ENCODE measurements around the gene CLK4. TPM values are rescaled to one million over a fixed set of nuclear protein-coding genes. Genes with fewer than 3 reads are reported as not detected.

CLK4 gene
- total and polyA plus RNA-seq, 3 donors from 2014 or later: 29.3 to 61.7 (median 55.1) TPM

GRCh38 chr5:178581621-178582020 lies 45.2 kb downstream of the CLK4 start:
- Histone ChIP-seq H3K27ac (no peak overlapping the region), H3K36me3 (ENCODE audit: low read depth, missing control alignments) (no peaks in the 10 kb centered on the region), H3K4me3 (no peak overlapping the region), H3K9me3 (no peaks in the 10 kb centered on the region), H3K27me3 (no peaks in the 10 kb centered on the region), H3K4me1 (no peaks in the 10 kb centered on the region)
- intact Hi-C loops (cut with DNase I; ENCODE audit: low total_unique reads): loop anchor here (10.0 kb wide), 1 partner anchor 297 kb away; no protein-coding TSS in a partner anchor
- WGBS, 2 donors: 74 to 78% methylated on average over 3 of the region's 3 CpGs
- TF ChIP-seq CTCF (IDR thresholded peaks at IDR 0.05) (no peak), POLR2A (IDR thresholded peaks at IDR 0.05) (no peak)
- DNase-seq: no peak

DNA sequence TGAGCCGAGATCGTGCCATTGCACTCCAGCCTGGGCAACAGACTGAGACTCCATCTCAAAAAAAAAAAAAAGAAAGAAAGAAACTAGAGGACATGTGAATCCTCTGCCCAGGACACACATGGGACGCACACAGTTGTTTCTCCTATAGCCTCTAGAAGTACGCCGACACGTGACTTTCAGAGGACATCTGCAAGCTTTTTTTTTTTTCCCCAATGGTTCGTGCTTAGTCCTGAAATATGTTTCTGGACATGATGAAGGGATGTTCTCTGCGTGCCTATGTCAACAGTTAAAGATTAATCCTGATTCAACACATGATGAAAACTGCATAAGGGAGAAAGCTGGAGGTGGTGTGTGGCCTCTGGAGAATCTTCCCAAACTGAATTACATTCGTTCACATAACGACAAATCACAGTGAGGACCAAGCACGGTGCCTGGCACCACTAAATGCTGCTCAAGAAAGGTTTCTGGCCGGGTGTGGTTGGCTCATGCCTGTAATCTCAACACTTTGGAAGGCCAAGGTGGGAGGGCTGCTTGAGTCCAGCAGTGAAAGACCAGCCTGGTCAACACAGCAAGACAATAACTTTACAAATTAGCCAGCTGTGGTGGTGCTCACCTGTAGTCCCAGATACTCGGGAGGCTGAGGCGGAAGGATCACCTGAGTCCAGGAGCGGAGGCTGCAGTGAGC lies 46.4 kb downstream of the CLK4 start:
- intact Hi-C loops (cut with DNase I; ENCODE audit: low total_unique reads): loop anchor here (10.0 kb wide), 1 partner anchor 296 kb away; no protein-coding TSS in a partner anchor
- WGBS, 2 donors: 88 to 92% methylated on average over 15 of the region's 15 CpGs
- no peak for DNase-seq
- Histone ChIP-seq H3K27ac (no peak overlapping the region), H3K36me3 (ENCODE audit: low read depth, missing control alignments) (no peaks in the 10 kb centered on the region), H3K9me3 (no peaks in the 10 kb centered on the region), H3K4me3 (no peak overlapping the region), H3K27me3 (no peaks in the 10 kb centered on the region), H3K4me1 (no peaks in the 10 kb centered on the region)
- TF ChIP-seq POLR2A (IDR thresholded peaks at IDR 0.05): no peak
- TF ChIP-seq CTCF (IDR thresholded peaks at IDR 0.05): no peak

DNA sequence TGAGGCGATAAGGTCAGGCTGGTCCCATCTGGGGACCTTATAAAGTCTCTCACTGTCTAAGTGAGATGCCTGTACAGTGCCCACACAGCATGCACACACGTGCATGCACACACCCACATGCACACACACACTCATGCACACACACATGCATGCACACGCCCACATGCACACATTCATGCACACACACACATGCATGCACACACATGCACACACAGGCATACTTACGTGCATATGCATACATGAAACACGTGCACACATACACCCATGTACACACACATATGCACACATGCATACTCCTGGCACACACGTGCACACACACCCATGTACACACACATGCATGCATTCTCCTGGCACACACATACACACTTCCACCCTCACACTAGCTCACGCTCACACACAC lies 48.9 kb downstream of the CLK4 start:
- intact Hi-C loops (cut with DNase I; ENCODE audit: low total_unique reads): no loop called here
- peak overlapping the region in 1 of 2 donors; percentile 50 for H3K4me3 ChIP-seq
- TF ChIP-seq CTCF (IDR thresholded peaks at IDR 0.05) (no peak), POLR2A (IDR thresholded peaks at IDR 0.05) (no peak)
- no peak overlapping the region for H3K27ac ChIP-seq
- no peak for DNase-seq
- no peaks in the 10 kb centered on the region for H3K36me3 ChIP-seq (ENCODE audit: low read depth, missing control alignments)
- no peaks in the 10 kb centered on the region for H3K4me1 ChIP-seq
- no peaks in the 10 kb centered on the region for H3K9me3 ChIP-seq
- H3K27me3 ChIP-seq: no peaks in the 10 kb centered on the region
- 67 to 72% methylated on average over 7 of the region's 7 CpGs for WGBS, 2 donors

- intact Hi-C loops (cut with DNase I; ENCODE audit: low total_unique reads): no loop called here
- H3K27me3 ChIP-seq: no peaks in the 10 kb centered on the region
- peak overlapping the region in 1 of 2 donors; percentile 9 for H3K27ac ChIP-seq
Measured at GRCh38 chr5:178577376-178577839, 49.4 kb downstream of the CLK4 start.

More at GRCh38 chr5:178577376-178577839, 49.4 kb downstream of the CLK4 start:
- TF ChIP-seq CTCF (IDR thresholded peaks at IDR 0.05) (no peak), POLR2A (IDR thresholded peaks at IDR 0.05) (no peak)
- no peak for DNase-seq
- Histone ChIP-seq H3K36me3 (ENCODE audit: low read depth, missing control alignments) (no peaks in the 10 kb centered on the region), H3K4me1 (no peaks in the 10 kb centered on the region), H3K4me3 (peak overlapping the region; percentile 19 to 50), H3K9me3 (no peaks in the 10 kb centered on the region)
- WGBS, 2 donors: 54% methylated on average over 31 of the region's 31 CpGs; no CpG with 5 or more reads in 1 of the 2 donors
